NOMO-1 treated with dmso at 0.1 percent for 144 hours (cell line): Measurements from ENCODE around the gene FAM156A.
"Not testable (repeated sequence)": the region's sequence is repeated elsewhere in the genome, so short reads cannot be mapped to it uniquely, and the experiment has no call there.

Source experiments
- DNase-seq: peaks from one replicate; lab custom pipeline; 2025; ENCODE audit not compliant: unreplicated experiment; lab: John Stamatoyannopoulos, UW

The FAM156A gene

GRCh38 chrX:52958113-52958959 is at the start of gene FAM156A:
Gene FAM156A, minus strand, starts transcription at chrX:52958518. Its CDS starts 9,930 bp downstream, at chrX:52948588.
- not testable (repeated sequence) for DNase-seq

- DNase-seq: no peak
These were observed 47.0 kb upstream of the FAM156A start for GRCh38 chrX:53005327-53005726.

GRCh38 chrX:53004811-53005210 is 46.5 kb upstream of the FAM156A start:
- no peak for DNase-seq

GRCh38 chrX:53004038-53004437 is 45.7 kb upstream of the FAM156A start:
- no peak for DNase-seq

GRCh38 chrX:53003111-53003510 is 44.8 kb upstream of the FAM156A start:
- no peak for DNase-seq

- no peak for DNase-seq
These were observed 43.6 kb upstream of the FAM156A start for GRCh38 chrX:53001958-53002357.

GRCh38 chrX:53000447-53001135 is 42.3 kb upstream of the FAM156A start:
- DNase-seq: no peak

- DNase-seq: no peak
These were observed 37.6 kb upstream of the FAM156A start for GRCh38 chrX:52995987-52996331.

GRCh38 chrX:52995135-52995986 is 37.0 kb upstream of the FAM156A start:
- DNase-seq: peak; percentile 86

- DNase-seq: no peak
These were observed 32.5 kb upstream of the FAM156A start for GRCh38 chrX:52990848-52991247.

- peak; percentile 1 for DNase-seq
These were observed 31.8 kb upstream of the FAM156A start for GRCh38 chrX:52990011-52990631.

- no peak for DNase-seq
These were observed 30.9 kb upstream of the FAM156A start for GRCh38 chrX:52988985-52989917.

GRCh38 chrX:52983321-52984000 is 25.1 kb upstream of the FAM156A start:
- no peak for DNase-seq

- DNase-seq: no peak
These were observed 21.7 kb upstream of the FAM156A start for GRCh38 chrX:52979993-52980392.

- DNase-seq: no peak
These were observed 21.2 kb upstream of the FAM156A start for GRCh38 chrX:52979568-52979967.

GRCh38 chrX:52977953-52978352 is 19.6 kb upstream of the FAM156A start:
- DNase-seq: no peak

- not testable (repeated sequence) for DNase-seq
These were observed 17.3 kb upstream of the FAM156A start for GRCh38 chrX:52975576-52975975.

- not testable (repeated sequence) for DNase-seq
These were observed 16.1 kb upstream of the FAM156A start for GRCh38 chrX:52974336-52974992.

- DNase-seq: not testable (repeated sequence)
These were observed 9.6 kb upstream of the FAM156A start for GRCh38 chrX:52967922-52968321.
